Neural cell (in vitro differentiated cells): ENCODE measurements around the gene C10orf88. TPM values are rescaled to one million over a fixed set of nuclear protein-coding genes. Genes with fewer than 3 reads are reported as not detected.

Experiments used
- H2AFZ ChIP-seq: fragments of 200-600, 300-800 bp; sonication (generic), shearing (Covaris generic); 2 replicates; pipeline ENCODE4 v1.6.0; 2014; ENCODE audit warnings: low read depth, mild to moderate bottlenecking, antibody characterized with exemption, low read length, moderate library complexity
- H3F3A ChIP-seq: fragments of 200-600 bp; shearing (Covaris generic); 2 replicates; pipeline ENCODE4 v1.6.1; 2016; ENCODE audit warnings: mild to moderate bottlenecking, moderate library complexity, mixed read lengths, antibody characterized with exemption, low read length; ENCODE audit not compliant: insufficient read depth, poor library complexity, severe bottlenecking
- H3K27ac ChIP-seq: fragments of 200-600, 300-800 bp; sonication (generic), shearing (Covaris generic); 2 replicates; pipeline ENCODE4 v1.5.1; 2014; ENCODE audit warnings: mild to moderate bottlenecking, low read length, moderate library complexity
- H3K27me3 ChIP-seq: fragments of 300-800, 200-600 bp; sonication (generic), shearing (Covaris generic); 2 replicates; pipeline ENCODE4 v1.6.0; 2014; ENCODE audit warnings: mild to moderate bottlenecking, low read depth, low read length, moderate library complexity; ENCODE audit not compliant: insufficient read depth
- H3K36me3 ChIP-seq: fragments of 300-800, 200-600 bp; sonication (generic), shearing (Covaris generic); 2 replicates; pipeline ENCODE4 v1.5.1; 2014; ENCODE audit warnings: mild to moderate bottlenecking, antibody characterized with exemption, low read length, moderate library complexity; ENCODE audit not compliant: insufficient read depth
- H3K4me2 ChIP-seq: fragments of 300-800, 200-600 bp; sonication (generic), shearing (Covaris generic); 2 replicates; pipeline ENCODE4 v1.6.0; 2014; ENCODE audit warnings: mild to moderate bottlenecking, low read length
- H3K4me3 ChIP-seq: fragments of 300-800, 200-600 bp; sonication (generic), shearing (Covaris generic); 2 replicates; pipeline ENCODE4 v1.5.1; 2014; ENCODE audit warnings: mild to moderate bottlenecking, low read length, moderate library complexity
- H3K79me2 ChIP-seq: fragments of 200-600 bp; shearing (Covaris generic); replicated peaks from 2 replicates; pipeline ENCODE4 v1.6.0; 2014; ENCODE audit warnings: mild to moderate bottlenecking, low read length, moderate library complexity; ENCODE audit not compliant: insufficient read depth
- H3K9ac ChIP-seq: fragments of 300-800, 200-600 bp; sonication (generic), shearing (Covaris generic); 2 replicates; pipeline ENCODE4 v1.6.1; 2016; ENCODE audit warnings: mild to moderate bottlenecking, low read length, mixed read lengths
- H3K9me2 ChIP-seq: fragments of 200-600 bp; shearing (Covaris generic); 2 replicates; pipeline ENCODE4 v1.6.1; 2016; ENCODE audit warnings: mild to moderate bottlenecking, low read length, mixed read lengths; ENCODE audit not compliant: insufficient read depth
- H3K9me3 ChIP-seq: fragments of 200-600, 300-800 bp; sonication (generic), shearing (Covaris generic); 2 replicates; pipeline ENCODE4 v1.6.1; 2016; ENCODE audit warnings: mild to moderate bottlenecking, mixed run types, low read length, moderate library complexity, mixed read lengths
- H4K20me1 ChIP-seq: fragments of 200-600 bp; shearing (Covaris generic); 2 replicates; pipeline ENCODE4 v1.6.1; 2016; ENCODE audit warnings: mild to moderate bottlenecking, mixed run types; ENCODE audit not compliant: insufficient read depth
- CTCF ChIP-seq: fragments of 450-650 bp; IDR thresholded peaks from 2 replicates; pipeline ENCODE4 v1.5.1; 2014; ENCODE audit warnings: antibody characterized with exemption, mild to moderate bottlenecking, moderate library complexity; ENCODE audit not compliant: poor library complexity, severe bottlenecking
- EP300 ChIP-seq: fragments of 450-650 bp; conservative IDR thresholded peaks from 2 replicates; pipeline ENCODE4 v1.6.1; 2014; ENCODE audit warnings: antibody characterized with exemption, mild to moderate bottlenecking, moderate library complexity; ENCODE audit not compliant: poor library complexity, severe bottlenecking
- EZH2 ChIP-seq: fragments of 200-600, 300-800 bp; shearing (Covaris generic), sonication (generic); IDR thresholded peaks from 2 replicates; pipeline ENCODE4 v1.6.1; 2014; ENCODE audit warnings: antibody characterized with exemption, low read length, borderline replicate concordance, mild to moderate bottlenecking; ENCODE audit not compliant: insufficient read depth, poor library complexity, severe bottlenecking
- MXI1 ChIP-seq: fragments of 450-650 bp; conservative IDR thresholded peaks from 2 replicates; pipeline ENCODE4 v1.6.1; 2014; ENCODE audit warnings: antibody characterized with exemption, mild to moderate bottlenecking; ENCODE audit not compliant: poor library complexity, severe bottlenecking
- POLR2AphosphoS5 ChIP-seq: IDR thresholded peaks from 2 replicates; pipeline ENCODE4 v1.6.1; 2012
- RAD21 ChIP-seq: fragments of 450-650 bp; conservative IDR thresholded peaks from 2 replicates; pipeline ENCODE4 v1.6.1; 2014; ENCODE audit warnings: antibody characterized with exemption, mild to moderate bottlenecking, moderate library complexity
- REST ChIP-seq: IDR thresholded peaks from 2 replicates; pipeline ENCODE4 v1.6.1; 2012; ENCODE audit warnings: borderline replicate concordance
- SMC3 ChIP-seq: fragments of 450-650 bp; conservative IDR thresholded peaks from 2 replicates; pipeline ENCODE4 v1.6.1; 2014; ENCODE audit warnings: antibody characterized with exemption, mild to moderate bottlenecking, moderate library complexity; ENCODE audit not compliant: poor library complexity
- TAF1 ChIP-seq: IDR thresholded peaks from 2 replicates; pipeline ENCODE4 v1.6.1; 2012; ENCODE audit warnings: low read depth
- polyA plus RNA-seq: library from polyadenylated mRNA; depleted of rRNA; stranded (reverse); fragments of >200 nt; gene quantifications from 2 replicates; pipeline ENCODE4 v1.2.3, GENCODE V29; 2014

The C10orf88 gene
- polyA plus RNA-seq, 1 donor from 2014 or later, result 25.8 TPM

GRCh38 chr10:122974023-122974422 lies 20.0 kb upstream of the C10orf88 start:
- Histone ChIP-seq H3K9me3 (no peaks in the 10 kb centered on the region), H2AFZ (no peak overlapping the region), H4K20me1 (no peaks in the 10 kb centered on the region), H3F3A (no peaks in the 10 kb centered on the region), H3K4me3 (no peak overlapping the region), H3K79me2 (no peaks in the 10 kb centered on the region), H3K4me2 (no peak overlapping the region), H3K36me3 (no peaks in the 10 kb centered on the region), H3K9ac (no peak overlapping the region), H3K9me2 (no peaks in the 10 kb centered on the region), H3K27ac (no peak overlapping the region), H3K27me3 (no peaks in the 10 kb centered on the region)
- TF ChIP-seq MXI1, result no peak
- no peak for TF ChIP-seq RAD21

GRCh38 chr10:122968698-122969097 lies 14.7 kb upstream of the C10orf88 start:
- H3K9ac ChIP-seq, result no peak overlapping the region
- H3K79me2 ChIP-seq, result no peaks in the 10 kb centered on the region
- no peaks in the 10 kb centered on the region for H3K36me3 ChIP-seq
- H2AFZ ChIP-seq, result no peak overlapping the region
- H4K20me1 ChIP-seq, result no peaks in the 10 kb centered on the region
- no peaks in the 10 kb centered on the region for H3F3A ChIP-seq
- H3K27me3 ChIP-seq, result no peaks in the 10 kb centered on the region
- H3K9me3 ChIP-seq, result peaks cover 3% of the 10 kb centered on the region
- no peak overlapping the region for H3K27ac ChIP-seq
- no peak overlapping the region for H3K4me2 ChIP-seq
- TF ChIP-seq EZH2, result no peak
- TF ChIP-seq EP300, result no peak
- no peaks in the 10 kb centered on the region for H3K9me2 ChIP-seq
- no peak overlapping the region for H3K4me3 ChIP-seq

- no peaks in the 10 kb centered on the region for H4K20me1 ChIP-seq
- H3K79me2 ChIP-seq, result no peaks in the 10 kb centered on the region
- H3F3A ChIP-seq, result no peaks in the 10 kb centered on the region
- H2AFZ ChIP-seq, result no peak overlapping the region
- H3K9ac ChIP-seq, result no peak overlapping the region
- peaks cover 3% of the 10 kb centered on the region for H3K9me3 ChIP-seq
- H3K36me3 ChIP-seq, result no peaks in the 10 kb centered on the region
- H3K4me3 ChIP-seq, result no peak overlapping the region
- no peak for TF ChIP-seq CTCF
- TF ChIP-seq MXI1, result no peak
- no peak for TF ChIP-seq RAD21
- TF ChIP-seq POLR2AphosphoS5, result no peak
- TF ChIP-seq REST, result no peak
- TF ChIP-seq EP300, result no peak
- no peak for TF ChIP-seq SMC3
- no peak for TF ChIP-seq TAF1
- no peak for TF ChIP-seq EZH2
- no peak overlapping the region for H3K4me2 ChIP-seq
- no peaks in the 10 kb centered on the region for H3K27me3 ChIP-seq
- no peaks in the 10 kb centered on the region for H3K9me2 ChIP-seq
- no peak overlapping the region for H3K27ac ChIP-seq
Measured at GRCh38 chr10:122966879-122967278, 12.9 kb upstream of the C10orf88 start.
